B cell (primary cell): ENCODE measurements around the gene IL34. TPM values are rescaled to one million over a fixed set of nuclear protein-coding genes. Genes with fewer than 3 reads are reported as not detected.

ENCODE experiments used
- ATAC-seq: fragments of 200-7000 bp; cut with Tn5 transposase; one replicate; pipeline ENCODE4 v1.10.0; 2021; ENCODE audit warnings: low read depth, mild to moderate bottlenecking, moderate number of reproducible peaks, moderate library complexity
- CTCF ChIA-PET: fragments of 350-600 bp; sonication (Branson Sonifier 250); formaldehyde crosslinking; loops from one replicate; lab custom pipeline; 2021; ENCODE audit warnings: antibody characterized with exemption, inconsistent platforms; lab: Charles Lee
- POLR2A ChIA-PET: fragments of 350-600 bp; sonication (Branson Sonifier 250); formaldehyde crosslinking; loops from one replicate; lab custom pipeline; 2021; ENCODE audit warnings: antibody characterized with exemption; lab: Charles Lee
- DNase-seq: peaks from one replicate; pipeline ENCODE4 v3.0.0; 2013
- H2AFZ ChIP-seq: 2 replicates; pipeline ENCODE4 v1.6.1; 2012; ENCODE audit warnings: mild to moderate bottlenecking, low read depth, low read length; ENCODE audit not compliant: insufficient read depth, poor library complexity, severe bottlenecking
- H3K27ac ChIP-seq, 2 donors: 1 replicate in 1 of 2; 2 replicates in 1 of 2; pipeline ENCODE4 v1.5.1; 2012 to 2013; ENCODE audit warnings: low read length in 2 of 2, mild to moderate bottlenecking in 2 of 2, moderate library complexity in 1 of 2
- H3K27me3 ChIP-seq, 4 experiments: fragments of 200-600 bp in 1 of 4; sonication (generic) in 1 of 4; replicated peaks in 1 of 4; 1 replicate in 2 of 4; 2 replicates in 2 of 4; pipeline versions ENCODE4 v1.6.1 to v1.7.0; 2013 to 2016; ENCODE audit warnings: low read length in 3 of 4, mild to moderate bottlenecking in 2 of 4, mixed read lengths in 1 of 4, moderate library complexity in 1 of 4; ENCODE audit not compliant: insufficient read depth in 4 of 4, control insufficient read depth in 3 of 4; ENCODE audit errors: control extremely low read depth in 1 of 4
- H3K36me3 ChIP-seq, 2 experiments: replicated peaks in 1 of 2; 1 replicate in 1 of 2; 2 replicates in 1 of 2; pipeline versions ENCODE4 v1.6.1 to v1.7.1; 2013; ENCODE audit warnings: low read length in 1 of 2; ENCODE audit not compliant: insufficient read depth in 2 of 2, control insufficient read depth in 1 of 2; ENCODE audit errors: control extremely low read depth in 1 of 2, extremely low read depth in 1 of 2
- H3K4me1 ChIP-seq, 2 donors: fragments of 200-600 bp in 1 of 2; sonication (generic) in 1 of 2; 1 replicate in 1 of 2; 2 replicates in 1 of 2; pipeline versions ENCODE4 v1.5.1 to v1.6.1; 2013 to 2017; ENCODE audit warnings: low read length in 2 of 2; ENCODE audit not compliant: control insufficient read depth in 2 of 2, insufficient read depth in 2 of 2
- H3K4me2 ChIP-seq: replicated peaks from 2 replicates; pipeline ENCODE3; 2012; ENCODE audit warnings: mild to moderate bottlenecking, low read depth, low read length; ENCODE audit not compliant: poor library complexity, severe bottlenecking
- H3K4me3 ChIP-seq, 5 experiments: fragments of 200-600 bp in 1 of 5; sonication (generic) in 1 of 5; 1 replicate in 3 of 5; 2 replicates in 2 of 5; pipeline versions ENCODE4 v1.5.1 to v1.7.0; 2011 to 2016; ENCODE audit warnings: low read length in 4 of 5, mild to moderate bottlenecking in 4 of 5, low read depth in 2 of 5, control low read depth in 1 of 5, moderate library complexity in 1 of 5; ENCODE audit not compliant: insufficient read depth in 1 of 5; ENCODE audit errors: control extremely low read depth in 1 of 5, extremely low read depth in 1 of 5
- H3K79me2 ChIP-seq: fragments of 200-600 bp; sonication (generic); one replicate; pipeline ENCODE4 v1.6.0; 2016; ENCODE audit warnings: low read length; ENCODE audit not compliant: control insufficient read depth, insufficient read depth
- H3K9ac ChIP-seq: fragments of 200-600 bp; sonication (generic); 2 replicates; pipeline ENCODE4 v1.6.1; 2017; ENCODE audit warnings: mild to moderate bottlenecking, low read length, moderate library complexity
- H3K9me3 ChIP-seq, 3 donors: one replicate each; pipeline versions ENCODE4 v1.6.1 to v1.7.1; 2013; ENCODE audit warnings: low read length in 2 of 3; ENCODE audit not compliant: control insufficient read depth in 2 of 3, insufficient read depth in 1 of 3; ENCODE audit errors: control extremely low read depth in 1 of 3
- H4K20me1 ChIP-seq: 2 replicates; pipeline ENCODE4 v1.6.0; 2012; ENCODE audit warnings: mild to moderate bottlenecking, low read length; ENCODE audit not compliant: insufficient read depth, control insufficient read depth, poor library complexity, severe bottlenecking
- H3K27ac Mint-ChIP-seq: one replicate; pipeline ENCODE4 v1.8.0; 2021; ENCODE audit warnings: mixed read lengths
- H3K27me3 Mint-ChIP-seq: one replicate; pipeline ENCODE4 v1.8.0; 2021; ENCODE audit warnings: mixed read lengths
- H3K4me1 Mint-ChIP-seq: one replicate; pipeline ENCODE4 v1.8.0; 2021; ENCODE audit warnings: mixed read lengths
- H3K4me3 Mint-ChIP-seq: one replicate; pipeline ENCODE4 v1.8.0; 2021; ENCODE audit warnings: mixed read lengths
- H3K9me3 Mint-ChIP-seq: one replicate; pipeline ENCODE4 v1.8.0; 2022; ENCODE audit warnings: mixed read lengths; ENCODE audit not compliant: insufficient read depth
- CTCF ChIP-seq: fragments of 200-600 bp; IDR thresholded peaks from one replicate; pipeline ENCODE4 v1.8.0; 2022; ENCODE audit warnings: antibody characterized with exemption, mild to moderate bottlenecking
- EZH2 ChIP-seq: IDR thresholded peaks from 2 replicates; pipeline ENCODE4 v1.6.1; 2012; ENCODE audit warnings: borderline replicate concordance, low read depth, mild to moderate bottlenecking, moderate library complexity, low read length; ENCODE audit not compliant: insufficient read depth, poor library complexity, severe bottlenecking
- WGBS: methylation state at CpG from one replicate; pipeline ENCODE4 v1.1.5; 2013; ENCODE audit warnings: missing lambda C conversion rate; ENCODE audit not compliant: insufficient coverage; 5-methylcytosine and 5-hydroxymethylcytosine counted together
- intact Hi-C: fragments of 100-400 bp; cut with micrococcal nuclease; formaldehyde crosslinking; loops from one replicate; pipeline ENCODE4 v1.10.0; 2022
- polyA plus RNA-seq: library from polyadenylated mRNA; depleted of rRNA; stranded (reverse); fragments of >200 nt; gene quantifications from 2 replicates; pipeline ENCODE4 v1.2.3, GENCODE V29; 2012
- total RNA-seq, 2 donors: library from RNA; stranded (reverse); fragments of 120-200 nt in 1 of 2; gene quantifications; 1 replicate in 1 of 2; 2 replicates in 1 of 2; pipeline versions ENCODE4 v1.2.3 to v1.2.4, GENCODE V29; 2013 to 2022

Gene IL34
- total and polyA plus RNA-seq, 2 donors (not counting 1 experiment from before 2014, with no cell fraction given) = 0.09 TPM; not detected in 1

DNA sequence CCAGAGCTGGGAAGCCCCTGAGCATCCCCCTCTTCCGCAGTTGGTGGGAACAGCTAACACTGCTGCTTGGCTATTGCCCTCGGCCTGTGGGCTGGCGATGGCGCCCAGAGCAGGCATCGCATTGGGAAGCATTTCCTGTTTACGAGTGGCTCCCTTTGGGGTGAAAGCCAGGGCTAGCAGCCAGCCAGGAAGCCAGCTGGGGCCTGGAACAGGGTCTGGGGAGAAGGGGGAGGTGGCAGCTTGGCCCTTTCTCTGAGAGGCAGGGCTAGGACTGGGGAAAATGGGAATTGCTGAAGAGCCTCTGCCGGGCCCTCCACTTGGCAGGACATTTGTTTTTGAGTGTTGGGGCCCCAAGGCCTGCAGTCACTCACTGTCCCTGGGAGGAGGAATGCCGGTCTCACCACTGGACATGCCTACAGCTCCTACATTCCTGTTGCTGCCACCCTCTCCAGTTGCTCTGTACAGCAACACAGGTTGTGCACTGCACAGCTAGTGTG is 41.9 kb downstream of the IL34 start:
- no peaks in the 10 kb centered on the region for H4K20me1 ChIP-seq
- H3K9me3 ChIP-seq = no peaks in the 10 kb centered on the region
- ATAC-seq (no peak), DNase-seq (no peak)
- Mint-ChIP-seq H3K9me3 (no peaks in the 10 kb centered on the region), H3K4me3 (no peak overlapping the region), H3K27me3 (peaks cover 9% of the 10 kb centered on the region), H3K4me1 (peaks cover 9% of the 10 kb centered on the region), H3K27ac (no peak overlapping the region)
- TF ChIP-seq EZH2 (no peak), CTCF (no peak)
- no peak overlapping the region for H3K4me2 ChIP-seq
- POLR2A ChIA-PET = no interaction called here
- no peak overlapping the region for H3K4me3 ChIP-seq
- CTCF ChIA-PET = no interaction called here
- WGBS = 83% methylated on average over 8 of the region's 8 CpGs
- H3K36me3 ChIP-seq = peaks cover 0 to 3% of the 10 kb centered on the region in 2 experiments
- intact Hi-C loops = no loop called here
- H3K27me3 ChIP-seq = peaks cover 0 to 16% (median 3%) of the 10 kb centered on the region in 4 experiments
- no peak overlapping the region for H3K9ac ChIP-seq
- H3K79me2 ChIP-seq = no peaks in the 10 kb centered on the region
- H3K27ac ChIP-seq = no peak overlapping the region
- H3K4me1 ChIP-seq = peaks cover 0 to 4% of the 10 kb centered on the region in 2 donors
- H2AFZ ChIP-seq = no peak overlapping the region

DNA sequence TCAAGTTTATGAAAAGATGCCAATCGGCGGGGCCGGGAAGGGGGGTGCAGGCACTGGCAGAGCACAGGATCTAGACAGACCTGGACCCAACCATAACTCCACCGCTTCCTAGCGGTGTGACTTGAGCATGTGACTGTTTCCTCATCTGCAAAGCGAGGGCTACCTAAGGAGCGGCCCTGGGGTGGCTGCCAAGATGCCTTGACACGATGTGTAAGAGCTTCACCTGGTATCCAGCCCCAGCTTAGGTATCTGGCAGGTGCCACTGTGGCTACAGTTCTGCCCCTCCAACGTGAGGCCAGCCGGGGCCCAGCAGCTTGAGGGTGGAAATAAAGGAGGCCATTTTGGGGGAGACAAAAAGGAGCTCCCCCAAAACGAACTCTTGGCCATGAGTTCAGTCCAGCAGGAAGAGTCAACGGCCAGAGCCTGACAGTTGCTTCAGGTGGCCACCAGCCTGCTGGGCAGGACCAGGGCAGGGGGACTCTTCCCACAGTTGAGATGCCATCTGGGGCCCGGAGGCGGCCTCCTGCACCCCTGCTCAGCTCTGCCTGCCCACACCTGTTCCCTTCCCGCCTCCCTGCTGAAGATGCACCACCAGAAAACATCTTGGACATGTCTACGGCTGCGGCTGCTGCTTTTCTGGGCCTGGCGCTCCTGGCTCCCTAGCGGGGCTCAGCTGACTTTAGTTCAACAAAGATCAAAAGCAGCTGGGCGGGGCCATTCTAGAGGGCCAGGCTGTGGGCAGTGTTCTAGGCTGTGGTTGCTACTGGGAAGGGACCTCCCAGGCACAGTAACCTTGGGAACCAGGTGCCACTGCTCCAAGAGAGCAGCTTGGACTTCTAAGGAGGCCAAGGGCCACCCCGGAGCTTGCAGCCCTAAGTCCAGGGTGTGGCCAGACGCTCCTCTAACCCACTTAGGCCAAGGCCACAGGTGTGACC is 42.9 kb downstream of the IL34 start:
- no peak for DNase-seq
- intact Hi-C loops = no loop called here
- POLR2A ChIA-PET = no interaction called here
- ATAC-seq = no peak
- H3K9me3 Mint-ChIP-seq = no peaks in the 10 kb centered on the region
- Histone ChIP-seq H3K4me1 (peaks cover 0 to 4% of the 10 kb centered on the region in 2 donors), H3K79me2 (no peaks in the 10 kb centered on the region), H4K20me1 (no peaks in the 10 kb centered on the region), H3K36me3 (peaks cover 0 to 5% of the 10 kb centered on the region in 2 experiments), H3K27me3 (peaks cover 0 to 11% (median 3%) of the 10 kb centered on the region in 4 experiments), H3K27ac (no peak overlapping the region), H2AFZ (no peak overlapping the region), H3K9me3 (no peaks in the 10 kb centered on the region), H3K4me3 (no peak overlapping the region), H3K4me2 (no peak overlapping the region), H3K9ac (no peak overlapping the region)
- no peak for TF ChIP-seq EZH2
- no peak for TF ChIP-seq CTCF
- H3K4me1 Mint-ChIP-seq = peaks cover 9% of the 10 kb centered on the region
- CTCF ChIA-PET = no interaction called here
- no peak overlapping the region for H3K4me3 Mint-ChIP-seq
- H3K27ac Mint-ChIP-seq = no peak overlapping the region
- peaks cover 6% of the 10 kb centered on the region for H3K27me3 Mint-ChIP-seq
- 98% methylated on average over 22 of the region's 22 CpGs for WGBS
